SJSA1 (cell line): Measurements from ENCODE around the gene THRAP3. TPM values are rescaled to one million over a fixed set of nuclear protein-coding genes. Genes with fewer than 3 reads are reported as not detected.
"Not testable (repeated sequence)": the region's sequence is repeated elsewhere in the genome, so short reads cannot be mapped to it uniquely, and the experiment has no call there.

Experiments used
- DNase-seq, 2 experiments: peaks; one replicate each; pipeline ENCODE4 v3.0.0-alpha.2; 2015 to 2020; ENCODE audit warnings: low spot score in 2 of 2, low read depth in 1 of 2
- H3K27ac ChIP-seq: fragments of 250-450 bp; sonication (Bioruptor Pico); 2 replicates; pipeline ENCODE4 v1.5.1; 2020; ENCODE audit warnings: mild to moderate bottlenecking, moderate library complexity
- H3K27me3 ChIP-seq: fragments of 250-450 bp; sonication (Bioruptor Pico); replicated peaks from 2 replicates; pipeline ENCODE4 v1.5.1; 2020; ENCODE audit warnings: mild to moderate bottlenecking, moderate library complexity
- H3K36me3 ChIP-seq: fragments of 250-450 bp; sonication (Bioruptor Pico); 2 replicates; pipeline ENCODE4 v1.5.1; 2020; ENCODE audit warnings: mild to moderate bottlenecking
- H3K4me1 ChIP-seq: fragments of 250-450 bp; sonication (Bioruptor Pico); replicated peaks from 2 replicates; pipeline ENCODE4 v1.6.1; 2021; ENCODE audit warnings: mild to moderate bottlenecking
- H3K4me3 ChIP-seq: fragments of 250-450 bp; sonication (Bioruptor Pico); 2 replicates; pipeline ENCODE4 v1.5.1; 2020; ENCODE audit warnings: mild to moderate bottlenecking
- H3K9me3 ChIP-seq: fragments of 250-450 bp; sonication (Bioruptor Pico); replicated peaks from 2 replicates; pipeline ENCODE4 v1.5.1; 2020; ENCODE audit warnings: mild to moderate bottlenecking
- total RNA-seq: library from RNA; depleted of rRNA; stranded (reverse); fragments of >200 nt; shearing (Covaris generic); gene quantifications from 2 replicates; pipeline ENCODE4 v1.2.3, GENCODE V29; 2014

The THRAP3 gene
- total RNA-seq, 1 experiment from 2014 or later, result 66.1 TPM

DNA sequence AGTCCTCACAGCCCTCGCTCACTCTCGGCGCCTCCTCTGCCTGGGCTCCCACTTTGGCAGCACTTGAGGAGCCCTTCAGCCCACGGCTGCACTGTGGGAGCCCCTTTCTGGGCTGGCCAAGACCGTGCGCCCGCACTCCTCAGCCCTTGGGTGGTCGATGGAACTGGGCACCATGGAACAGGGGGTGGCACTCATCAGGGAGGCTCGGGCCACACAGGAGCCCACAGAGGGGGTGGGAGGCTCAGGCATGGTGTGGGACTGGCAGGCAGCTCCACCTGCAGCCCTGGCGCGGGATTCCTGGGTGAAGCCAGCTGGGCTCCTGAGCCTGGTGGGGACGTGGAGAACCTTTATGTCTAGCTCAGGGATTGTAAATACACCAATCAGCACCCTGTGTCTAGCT is 27.4 kb upstream of the THRAP3 start:
- H3K4me1 ChIP-seq, H3K36me3 ChIP-seq, H3K27me3 ChIP-seq, DNase-seq, H3K27ac ChIP-seq, H3K9me3 ChIP-seq, H3K4me3 ChIP-seq: not testable (repeated sequence)

DNA sequence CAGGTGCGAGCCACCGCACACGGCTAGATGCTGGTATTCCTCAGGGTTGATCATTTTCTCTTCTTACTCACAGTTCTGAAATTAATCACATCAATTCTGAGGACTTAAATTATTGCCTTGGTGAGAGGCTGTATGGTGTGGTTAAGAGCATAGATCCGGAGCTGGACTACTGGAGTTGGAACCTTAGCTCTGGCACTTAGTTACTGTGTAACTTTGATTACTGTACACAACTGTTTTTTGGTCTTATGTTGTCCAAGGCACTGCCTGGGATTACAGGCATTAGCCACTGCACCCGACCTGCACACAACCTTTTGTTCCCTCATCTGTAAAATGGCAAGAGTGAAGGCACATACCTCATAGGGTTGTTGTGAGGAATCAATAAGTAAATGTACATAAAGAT is 25.6 kb upstream of the THRAP3 start:
- Histone ChIP-seq H3K36me3 (no peaks in the 10 kb centered on the region), H3K9me3 (no peaks in the 10 kb centered on the region), H3K27ac (no peak overlapping the region), H3K4me1 (no peaks in the 10 kb centered on the region), H3K4me3 (no peak overlapping the region), H3K27me3 (no peaks in the 10 kb centered on the region)
- DNase-seq, result no peak

DNA sequence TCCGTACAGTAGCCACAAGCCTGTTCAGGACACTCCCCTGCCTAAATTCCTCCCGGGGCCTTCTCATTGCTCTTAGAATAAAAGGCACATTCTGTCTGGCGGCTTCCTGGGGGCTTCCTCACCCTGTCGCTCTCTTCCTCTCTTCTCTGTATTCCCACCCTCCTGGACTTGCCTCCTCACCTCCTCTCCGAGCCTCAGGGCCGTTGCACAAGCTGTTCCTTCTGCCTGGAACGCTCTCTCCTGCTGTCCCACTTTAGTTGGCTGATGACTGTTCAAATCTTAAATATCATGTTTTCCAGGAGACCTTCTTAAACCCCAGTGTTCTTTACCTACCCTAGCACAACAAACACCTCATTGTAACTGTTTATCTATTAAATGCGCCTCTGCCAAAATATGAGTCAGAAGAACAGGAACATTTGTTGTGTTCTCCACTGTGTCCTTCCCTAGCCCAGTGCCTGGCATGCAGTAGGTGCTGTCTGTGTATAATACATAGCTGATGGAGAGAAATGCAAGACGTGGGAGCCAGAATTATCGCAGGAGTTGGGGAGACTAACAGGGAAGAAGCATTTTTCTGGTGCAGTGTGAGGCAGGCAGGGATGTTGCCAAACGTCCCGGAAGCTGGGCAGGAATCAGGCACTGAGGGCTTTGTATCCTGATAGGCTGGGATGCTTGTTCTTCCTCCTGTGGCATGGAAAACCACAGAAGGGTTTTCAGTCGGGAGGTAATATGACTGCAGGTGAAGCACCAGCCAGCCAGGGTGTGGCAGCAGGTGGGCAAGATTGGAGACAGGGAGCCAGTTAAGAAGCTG is 24.1 kb upstream of the THRAP3 start:
- H3K27me3 ChIP-seq, result no peaks in the 10 kb centered on the region

DNA sequence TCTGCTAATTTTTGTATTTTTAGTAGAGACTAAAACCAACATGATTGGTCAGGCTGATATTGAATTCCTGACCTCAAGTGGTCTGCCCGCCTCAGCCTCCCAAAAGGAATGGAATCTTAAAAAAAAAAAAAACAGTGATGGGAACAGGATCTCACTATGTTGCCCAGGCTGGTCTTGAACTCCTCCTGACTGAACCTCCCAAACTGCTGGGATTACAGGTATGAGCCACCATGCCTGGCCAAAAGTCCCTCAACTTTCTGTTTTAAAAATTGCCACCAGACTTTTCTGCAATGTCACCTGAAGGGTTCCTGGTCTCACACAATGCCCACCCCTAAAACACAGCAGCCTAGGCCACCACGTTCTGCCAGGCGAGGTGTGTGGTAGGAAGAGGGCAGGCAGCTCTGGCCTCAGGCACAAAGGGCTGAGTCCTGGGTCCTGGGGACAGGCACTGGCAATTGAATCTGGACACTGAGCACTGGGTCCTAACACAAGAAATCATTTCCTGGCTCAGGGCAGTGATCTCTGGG is 21.2 kb upstream of the THRAP3 start:
- Histone ChIP-seq H3K4me1 (no peaks in the 10 kb centered on the region), H3K4me3 (no peak overlapping the region), H3K27ac (no peak overlapping the region), H3K36me3 (no peaks in the 10 kb centered on the region), H3K27me3 (no peaks in the 10 kb centered on the region), H3K9me3 (no peaks in the 10 kb centered on the region)
- no peak for DNase-seq

More for the DNA sequence above, 24.1 kb upstream of the THRAP3 start:
- Histone ChIP-seq H3K27ac (no peak overlapping the region), H3K9me3 (no peaks in the 10 kb centered on the region), H3K4me3 (no peak overlapping the region), H3K4me1 (no peaks in the 10 kb centered on the region), H3K36me3 (no peaks in the 10 kb centered on the region)
- DNase-seq, result no peak

DNA sequence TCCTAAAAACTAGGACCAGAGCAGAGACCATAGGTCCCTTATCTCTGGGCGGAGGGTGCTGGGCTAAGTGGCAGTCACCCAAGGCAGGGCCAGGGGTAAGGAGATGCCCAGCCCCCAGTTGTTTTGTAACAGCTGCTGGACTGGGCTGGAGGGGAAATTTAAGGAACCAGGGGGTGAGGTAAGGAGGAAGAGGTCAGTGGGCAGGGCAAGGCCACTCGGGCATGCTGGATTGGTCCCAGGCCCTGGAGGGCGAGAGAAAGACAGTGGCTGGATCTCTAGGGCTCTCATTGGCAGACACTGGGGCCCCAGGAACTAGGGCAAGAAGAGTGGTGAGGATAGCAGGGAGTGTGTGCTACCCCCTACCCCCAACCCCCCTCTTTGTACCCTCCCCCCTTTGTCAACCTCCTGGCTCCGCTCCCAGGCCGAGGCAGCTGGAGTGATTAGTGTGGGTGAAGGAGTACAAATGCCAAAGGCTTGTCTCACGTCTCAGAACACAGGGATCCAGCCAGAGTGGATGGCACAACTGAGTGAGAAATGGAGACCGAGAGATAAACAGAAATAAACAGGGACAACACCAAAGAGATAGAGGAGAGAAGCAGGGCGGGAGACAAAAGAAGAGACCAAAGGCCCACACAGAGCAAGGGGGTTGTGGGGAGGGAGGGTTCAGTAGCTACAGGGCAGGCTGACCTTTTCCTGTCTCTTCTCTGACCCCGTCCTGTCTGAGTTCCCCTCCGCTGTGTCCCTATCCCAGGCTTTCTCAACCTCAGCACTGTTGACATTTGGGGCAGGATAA is 20.5 kb upstream of the THRAP3 start:
- Histone ChIP-seq H3K27ac (no peak overlapping the region), H3K4me3 (no peak overlapping the region), H3K4me1 (no peaks in the 10 kb centered on the region), H3K36me3 (no peaks in the 10 kb centered on the region), H3K27me3 (no peaks in the 10 kb centered on the region), H3K9me3 (no peaks in the 10 kb centered on the region)
- DNase-seq, result no peak

DNA sequence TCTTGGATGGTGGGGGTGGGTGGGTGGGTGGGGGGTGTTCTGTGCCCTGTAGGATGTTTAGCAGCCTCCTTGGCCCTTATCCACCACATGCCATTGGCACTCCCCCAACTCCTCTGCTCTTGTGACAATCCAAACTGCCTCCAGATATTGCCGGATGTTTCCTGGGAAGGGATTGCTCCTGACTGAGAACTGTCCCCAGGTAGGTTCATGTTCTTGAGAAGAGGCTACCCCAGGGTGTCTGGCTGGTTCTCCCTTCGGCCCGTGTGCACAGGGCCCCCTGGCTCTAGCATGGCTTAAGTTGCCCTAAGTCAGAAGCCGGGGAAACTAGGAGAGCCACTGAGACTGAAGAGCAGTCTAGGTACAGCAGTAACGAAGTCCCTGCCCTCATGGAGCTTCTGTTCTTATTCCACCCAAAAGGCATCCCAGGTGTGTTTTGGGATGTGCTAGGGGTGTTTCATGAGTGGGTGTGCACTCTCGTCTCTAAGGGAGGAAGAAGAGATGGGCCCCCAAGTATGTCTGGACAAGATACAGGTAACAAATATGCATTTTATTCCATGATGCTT is 19.8 kb upstream of the THRAP3 start:
- no peak overlapping the region for H3K4me3 ChIP-seq
- DNase-seq, result no peak
- H3K27ac ChIP-seq, result no peak overlapping the region

DNA sequence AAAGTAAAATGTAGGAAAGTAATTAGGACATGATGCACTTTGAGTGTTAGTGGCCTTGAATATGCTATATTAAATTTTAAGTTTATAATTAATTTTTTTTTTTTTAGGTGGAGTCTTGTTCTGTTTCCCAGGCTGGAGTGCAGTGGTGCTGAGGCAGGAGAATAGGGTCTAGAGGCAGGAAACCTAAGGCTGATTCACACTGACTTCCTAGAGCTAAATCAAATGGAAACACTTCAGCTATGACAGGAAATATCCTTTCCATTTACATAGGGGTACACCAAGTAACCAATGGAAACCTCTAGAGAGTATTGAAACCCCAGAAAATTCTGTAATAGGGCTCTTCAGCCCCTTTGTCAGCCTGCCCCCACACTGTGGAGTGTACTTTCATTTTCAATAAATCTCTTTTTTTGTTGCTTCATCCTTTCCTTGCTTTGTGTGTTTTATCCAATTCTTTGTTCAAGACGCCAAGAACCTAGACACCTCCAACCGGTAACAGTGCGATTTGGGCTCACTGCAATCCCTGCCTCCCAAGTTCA is 17.9 kb upstream of the THRAP3 start:
- Histone ChIP-seq H3K9me3 (no peaks in the 10 kb centered on the region), H3K36me3 (no peaks in the 10 kb centered on the region), H3K27ac (no peak overlapping the region), H3K4me1 (no peaks in the 10 kb centered on the region), H3K4me3 (no peak overlapping the region), H3K27me3 (no peaks in the 10 kb centered on the region)
- DNase-seq, result no peak

More for the DNA sequence above, 19.8 kb upstream of the THRAP3 start:
- Histone ChIP-seq H3K4me1 (no peaks in the 10 kb centered on the region), H3K27me3 (no peaks in the 10 kb centered on the region), H3K9me3 (no peaks in the 10 kb centered on the region), H3K36me3 (no peaks in the 10 kb centered on the region)

DNA sequence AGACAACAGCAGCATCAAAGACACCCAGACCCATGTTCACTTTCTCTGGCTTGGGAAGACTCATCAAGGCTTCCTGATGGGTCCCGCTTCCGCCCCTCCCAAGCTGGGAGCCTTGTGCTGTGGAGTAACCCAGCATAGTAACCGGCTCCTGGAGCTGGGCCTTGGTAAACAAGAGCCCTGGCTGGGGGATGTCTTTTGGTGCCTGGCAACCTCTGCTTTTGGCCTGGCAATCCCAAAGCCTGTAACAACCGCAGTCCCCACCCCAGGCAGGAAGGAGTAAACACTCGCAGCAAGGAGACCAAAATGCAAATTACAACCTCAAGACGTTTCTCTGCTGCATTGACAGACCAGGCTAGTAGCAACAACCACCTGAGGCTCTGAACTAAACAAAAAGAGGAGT is 16.9 kb upstream of the THRAP3 start:
- Histone ChIP-seq H3K27ac (no peak overlapping the region), H3K4me3 (no peak overlapping the region), H3K9me3 (no peaks in the 10 kb centered on the region), H3K4me1 (no peaks in the 10 kb centered on the region), H3K27me3 (no peaks in the 10 kb centered on the region), H3K36me3 (no peaks in the 10 kb centered on the region)
- no peak for DNase-seq

DNA sequence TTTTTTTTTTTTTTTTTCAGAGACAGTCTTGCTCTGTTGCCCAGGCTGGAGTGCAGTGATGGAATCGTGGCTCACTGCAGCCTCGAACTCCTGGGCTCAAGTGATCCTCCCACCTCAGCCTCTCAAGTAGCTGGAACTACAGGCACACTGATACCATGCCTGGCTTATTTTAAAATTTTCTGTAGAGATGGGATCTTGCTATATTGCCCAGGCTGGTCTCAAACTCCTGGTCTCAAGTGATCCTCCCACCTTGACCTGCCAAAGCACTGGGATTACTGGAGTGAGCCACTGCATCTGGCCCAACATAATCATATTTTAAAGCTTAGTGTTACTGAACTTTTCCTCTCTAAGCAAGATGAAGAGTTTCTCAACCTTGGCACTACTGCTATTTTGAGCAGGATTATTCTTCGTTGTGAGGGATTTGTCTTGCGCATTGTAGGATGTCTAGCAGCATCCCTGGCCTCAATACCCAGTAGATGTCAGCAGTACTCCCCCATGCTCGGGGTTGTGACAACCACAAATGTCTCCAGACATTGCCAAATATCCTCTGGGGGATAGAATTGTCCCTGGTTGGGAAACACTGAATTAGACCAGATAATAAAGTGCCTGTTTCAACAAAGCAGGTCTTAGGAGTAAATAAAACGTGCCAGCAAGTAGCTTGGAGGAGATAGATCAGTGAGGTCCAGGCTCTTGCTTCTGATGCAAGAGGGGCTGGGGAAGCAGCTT is 15.1 kb upstream of the THRAP3 start:
- H3K4me3 ChIP-seq, result no peak overlapping the region
- no peaks in the 10 kb centered on the region for H3K4me1 ChIP-seq
- no peaks in the 10 kb centered on the region for H3K9me3 ChIP-seq
- no peak overlapping the region for H3K27ac ChIP-seq
- no peaks in the 10 kb centered on the region for H3K36me3 ChIP-seq
- H3K27me3 ChIP-seq, result no peaks in the 10 kb centered on the region
- DNase-seq, result no peak

DNA sequence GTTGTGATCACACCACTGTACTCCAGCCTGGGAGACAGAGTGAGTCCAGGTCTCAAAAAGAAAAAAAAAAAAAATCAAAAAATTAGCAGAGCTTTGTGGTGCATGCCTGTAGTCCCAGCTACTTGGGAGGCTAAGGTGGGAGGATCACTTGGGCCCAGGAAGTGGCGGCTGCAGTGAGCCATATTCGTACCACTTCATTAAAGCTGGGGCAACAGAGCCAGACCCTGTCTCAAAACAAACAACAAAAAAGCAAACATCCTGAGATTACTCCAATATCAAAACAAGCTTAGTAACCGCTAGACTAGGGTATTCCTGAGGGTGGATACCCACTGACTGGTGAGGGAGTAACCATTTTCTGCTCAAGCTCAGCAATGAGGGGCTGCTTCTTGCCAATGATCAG is 12.9 kb upstream of the THRAP3 start:
- DNase-seq, result no peak
- Histone ChIP-seq H3K36me3 (no peaks in the 10 kb centered on the region), H3K27ac (no peak overlapping the region), H3K9me3 (no peaks in the 10 kb centered on the region), H3K27me3 (no peaks in the 10 kb centered on the region), H3K4me1 (no peaks in the 10 kb centered on the region), H3K4me3 (no peak overlapping the region)

DNA sequence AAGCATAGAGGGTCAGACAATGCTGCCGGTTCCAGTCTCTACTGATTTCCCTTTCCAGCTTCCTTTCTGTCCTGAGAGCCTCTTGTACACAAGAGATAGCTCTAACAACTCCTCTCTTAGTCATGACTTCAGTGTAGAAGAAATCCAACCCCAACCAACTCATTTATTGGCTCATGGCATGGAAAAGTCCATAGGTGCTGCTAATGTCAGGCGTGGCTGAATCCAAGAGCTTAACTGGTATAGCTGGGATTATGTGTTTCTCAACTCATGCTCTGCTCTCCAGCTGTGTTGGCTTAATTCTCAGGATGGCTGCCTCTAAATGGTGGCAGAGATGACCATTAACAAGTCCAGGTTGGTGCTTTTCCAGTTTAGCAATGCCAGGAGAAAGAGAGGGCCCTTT is 12.4 kb upstream of the THRAP3 start:
- no peaks in the 10 kb centered on the region for H3K27me3 ChIP-seq
- no peaks in the 10 kb centered on the region for H3K36me3 ChIP-seq
- no peak for DNase-seq
- H3K4me1 ChIP-seq, result no peaks in the 10 kb centered on the region
- H3K27ac ChIP-seq, result no peak overlapping the region
- H3K4me3 ChIP-seq, result no peak overlapping the region
- no peaks in the 10 kb centered on the region for H3K9me3 ChIP-seq

DNA sequence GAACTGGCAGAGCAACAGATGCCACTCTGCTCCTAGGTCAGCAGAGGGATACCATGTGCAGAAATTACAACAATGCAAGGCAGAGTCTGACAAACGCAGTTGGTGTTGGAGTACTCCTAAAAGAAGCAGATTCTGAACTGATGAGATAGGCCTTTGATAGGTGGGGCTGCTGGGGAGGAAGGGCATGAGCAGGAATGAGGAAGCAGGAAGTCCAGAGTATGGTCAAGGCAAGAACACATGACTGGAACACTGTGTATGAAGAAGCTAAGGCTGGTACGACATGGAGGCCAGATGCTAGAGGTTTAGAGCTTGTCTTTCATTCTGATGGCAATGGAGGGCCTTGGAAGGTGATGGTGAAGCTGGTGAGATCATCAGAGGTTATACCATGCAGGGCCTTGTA is 11.5 kb upstream of the THRAP3 start:
- DNase-seq, result no peak
- H3K4me3 ChIP-seq, result no peak overlapping the region
- H3K9me3 ChIP-seq, result no peaks in the 10 kb centered on the region
- H3K36me3 ChIP-seq, result no peaks in the 10 kb centered on the region
- no peaks in the 10 kb centered on the region for H3K4me1 ChIP-seq
- H3K27me3 ChIP-seq, result no peaks in the 10 kb centered on the region
- no peak overlapping the region for H3K27ac ChIP-seq

DNA sequence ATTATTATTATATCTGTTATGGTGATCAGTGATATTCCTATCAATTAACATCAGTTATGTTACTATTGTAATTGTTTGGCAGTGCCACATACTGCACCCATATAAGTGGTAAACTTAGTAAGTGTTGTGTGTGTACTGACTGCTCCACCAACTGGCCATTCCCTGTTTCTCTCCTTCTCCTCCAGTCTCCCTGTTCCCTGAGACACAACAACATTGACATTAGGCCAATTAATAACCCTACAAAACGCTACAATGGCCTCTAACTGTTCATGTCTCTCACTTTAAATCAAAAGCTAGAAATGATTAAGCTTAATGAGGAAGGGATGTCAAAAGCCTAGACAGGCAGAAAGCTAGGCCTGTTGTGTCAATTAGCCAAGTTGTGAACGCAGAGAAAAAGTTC is 6.6 kb upstream of the THRAP3 start:
- Histone ChIP-seq H3K4me1 (no peaks in the 10 kb centered on the region), H3K9me3 (no peaks in the 10 kb centered on the region), H3K27me3 (no peaks in the 10 kb centered on the region), H3K27ac (no peak overlapping the region), H3K36me3 (no peaks in the 10 kb centered on the region), H3K4me3 (no peak overlapping the region)
- no peak for DNase-seq
